Activated gamma-delta T cell (primary cell): ENCODE measurements around the gene NYAP2.

Experiments
- DNase-seq: peaks from one replicate; lab custom pipeline; 2025; lab: John Stamatoyannopoulos, UW

Gene NYAP2

DNA sequence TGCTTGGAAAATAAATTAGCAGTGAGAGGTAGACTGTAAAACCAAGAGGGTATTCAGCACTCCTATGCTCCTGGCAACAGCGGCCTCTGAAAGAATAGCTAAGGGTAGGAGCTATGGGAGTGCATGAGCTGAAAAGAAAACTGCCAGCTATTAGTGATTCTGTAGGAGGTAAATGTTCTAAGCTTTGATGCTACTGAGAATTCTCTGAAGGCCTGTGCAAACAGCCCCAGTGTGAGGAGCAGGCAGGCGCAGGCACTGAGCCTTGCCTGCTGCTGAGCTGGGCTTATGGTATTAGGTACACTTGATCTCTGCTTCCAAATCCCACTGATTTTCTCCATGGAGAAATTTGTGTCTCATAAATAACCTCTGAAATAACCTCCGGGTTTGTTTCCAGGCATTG lies 86.7 kb downstream of the NYAP2 start:
- no peak for DNase-seq

DNA sequence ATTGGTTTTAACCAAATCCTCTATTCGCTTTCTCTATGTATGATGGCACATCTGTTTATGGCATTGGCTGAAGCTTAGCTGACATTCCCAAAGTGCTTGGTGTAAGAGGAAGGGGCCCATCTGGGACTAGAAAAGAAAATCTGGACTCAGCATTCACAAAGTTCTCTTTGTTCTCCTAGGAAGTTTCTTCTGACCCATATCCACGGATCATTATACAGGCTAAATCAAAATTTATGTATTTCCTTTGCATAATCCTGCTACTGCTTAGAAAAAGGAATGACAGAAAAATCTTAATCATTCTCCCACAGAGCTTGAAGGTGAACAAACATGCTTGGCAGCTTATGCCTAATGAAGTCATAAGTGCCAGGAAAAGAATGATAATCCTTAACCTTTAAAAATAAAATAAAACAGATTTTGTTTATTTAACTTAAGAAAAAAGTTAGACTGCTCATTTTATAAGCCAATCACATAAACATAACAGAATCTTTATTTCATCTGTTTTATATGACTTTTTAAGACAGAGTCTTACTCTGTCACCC lies 88.4 kb downstream of the NYAP2 start:
- no peak for DNase-seq

DNA sequence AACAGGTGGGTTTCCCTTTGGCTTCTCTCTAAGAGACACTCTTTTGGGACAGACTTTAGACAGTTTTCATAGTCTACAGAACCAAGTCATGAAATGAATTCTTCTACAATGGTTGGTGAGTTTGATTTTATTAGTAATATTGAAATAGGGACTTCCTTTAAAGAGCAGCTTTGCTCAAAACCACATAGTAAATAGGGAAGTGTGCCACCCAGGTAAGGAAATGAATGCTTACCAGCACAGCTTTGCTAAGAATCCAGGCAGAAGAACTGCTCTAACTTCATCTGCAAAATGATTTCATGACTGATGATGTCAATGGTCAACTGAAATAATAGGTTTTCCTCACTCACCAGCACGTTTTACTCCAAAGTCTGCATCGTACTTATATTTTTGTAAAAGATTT lies 89.2 kb downstream of the NYAP2 start:
- no peak for DNase-seq

DNA sequence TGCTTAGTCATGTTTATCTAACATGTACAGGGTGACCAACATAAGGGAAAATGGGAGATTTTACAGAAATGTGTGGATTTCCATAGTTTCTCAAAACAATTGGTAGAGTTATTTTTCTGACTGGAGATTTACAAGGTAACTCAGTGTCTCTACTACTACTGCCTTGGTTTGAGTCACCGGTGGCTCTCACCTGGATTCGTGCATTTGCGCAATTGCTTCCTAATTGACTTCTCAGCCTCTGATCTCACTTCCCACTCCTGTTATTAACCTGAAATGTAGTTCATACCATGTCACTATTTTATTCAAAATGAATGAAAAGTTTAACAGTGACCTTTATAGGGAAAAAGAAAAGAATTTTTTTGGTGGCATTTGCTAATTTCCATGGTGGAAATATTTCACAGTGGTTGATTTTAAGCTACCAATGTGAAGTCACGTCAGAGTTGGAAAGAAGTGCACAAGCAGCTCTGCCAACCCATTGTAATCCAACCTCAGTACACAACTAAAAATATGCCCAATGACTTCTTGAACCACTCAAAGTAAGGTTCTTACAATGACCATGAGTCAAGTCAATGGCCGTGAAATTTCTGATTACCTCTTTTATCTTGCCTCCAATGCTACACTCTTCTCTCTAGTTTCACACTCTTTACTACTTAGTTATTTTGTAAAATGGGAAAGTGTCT lies 94.0 kb downstream of the NYAP2 start:
- DNase-seq, result no peak

DNA sequence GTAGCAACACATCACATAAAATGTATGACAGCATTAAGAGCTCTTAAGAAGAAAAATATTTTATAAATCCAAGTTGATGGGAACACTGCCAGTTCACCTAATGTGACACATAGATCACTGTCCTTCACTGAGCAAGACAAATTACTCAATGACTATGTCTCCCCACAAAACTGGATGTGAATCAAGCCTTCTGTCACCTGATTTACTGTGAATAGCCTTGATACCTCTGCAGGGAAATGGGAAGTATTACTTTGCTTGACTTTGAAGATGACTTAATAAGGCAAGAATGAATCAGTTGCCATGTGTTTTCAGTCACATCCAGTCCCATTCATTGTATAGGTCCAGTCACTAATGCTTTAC lies 94.6 kb downstream of the NYAP2 start:
- DNase-seq, result no peak

DNA sequence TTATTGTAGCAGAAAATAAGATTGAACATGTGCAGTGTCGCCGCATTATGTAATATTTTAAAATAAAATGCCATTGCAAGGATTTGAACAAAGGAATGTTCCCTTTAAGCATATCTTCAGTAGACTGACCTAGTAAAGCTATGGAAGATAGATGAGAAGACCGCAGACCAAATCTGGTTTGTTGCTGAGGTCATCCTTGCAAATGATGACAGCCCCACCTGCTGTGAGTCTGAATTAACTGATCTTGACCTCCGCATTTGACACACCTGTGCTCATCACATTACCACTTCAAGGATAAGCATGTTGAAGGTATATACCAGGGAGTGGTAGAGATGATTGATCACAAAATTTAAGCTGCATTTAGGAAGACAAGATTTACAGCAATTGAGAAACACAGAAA lies 96.2 kb downstream of the NYAP2 start:
- DNase-seq, result no peak

DNA sequence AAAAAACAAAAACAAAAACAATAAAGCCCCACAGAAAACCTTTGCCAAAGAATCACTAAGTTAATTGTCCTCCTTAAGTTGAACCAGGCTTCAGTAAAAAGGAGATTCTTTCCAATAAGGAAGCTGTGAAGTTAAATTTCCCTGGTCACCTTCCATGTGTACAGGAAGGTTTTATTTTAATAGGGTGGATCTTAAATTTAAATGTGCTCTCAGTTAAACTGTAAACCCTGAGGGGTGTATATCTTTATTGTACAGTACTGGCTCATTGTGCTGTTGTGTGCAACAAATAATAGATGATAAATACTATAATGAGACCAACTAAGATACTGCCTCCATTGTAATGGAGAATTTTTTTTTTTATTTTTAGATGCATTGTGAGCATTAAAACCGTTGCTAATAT lies 97.1 kb downstream of the NYAP2 start:
- DNase-seq, result no peak

DNA sequence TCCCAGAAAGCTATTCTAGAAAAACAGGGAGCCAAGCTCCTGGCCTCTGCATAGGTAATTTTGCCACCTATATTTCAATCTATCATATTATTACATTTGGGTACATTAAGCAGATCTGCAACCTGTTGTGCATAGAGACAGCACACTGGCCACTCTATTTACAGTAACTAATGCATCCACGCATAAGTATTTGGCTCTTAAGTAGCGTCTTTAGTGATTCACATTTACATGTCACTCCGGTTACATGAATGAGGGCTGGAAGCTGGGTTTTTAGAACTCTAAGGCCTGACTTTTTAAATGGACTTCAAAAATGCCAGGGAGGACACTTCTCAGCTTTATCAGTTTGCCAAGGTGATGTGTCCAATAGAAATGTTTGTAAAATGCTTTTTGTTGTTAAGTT lies 97.7 kb downstream of the NYAP2 start:
- DNase-seq, result no peak

DNA sequence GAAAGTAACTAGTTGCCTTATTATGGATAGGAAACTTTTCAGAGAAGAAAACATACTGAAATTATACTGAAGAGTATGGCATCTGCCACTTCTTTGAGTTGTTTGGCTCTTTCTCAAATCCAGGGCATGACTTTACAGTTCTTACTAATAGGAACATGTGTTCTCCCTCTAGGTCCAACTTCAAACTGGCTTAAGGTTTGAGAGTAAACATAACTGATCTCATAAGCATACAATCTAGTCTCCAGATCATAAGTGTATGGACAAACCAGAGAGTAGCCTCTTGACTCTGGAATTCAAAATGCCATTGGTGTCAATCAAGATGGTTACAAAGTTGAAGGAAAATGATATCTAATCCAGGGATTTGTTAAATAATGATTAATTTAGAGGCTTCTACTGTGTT lies 101.5 kb downstream of the NYAP2 start:
- DNase-seq, result no peak

DNA sequence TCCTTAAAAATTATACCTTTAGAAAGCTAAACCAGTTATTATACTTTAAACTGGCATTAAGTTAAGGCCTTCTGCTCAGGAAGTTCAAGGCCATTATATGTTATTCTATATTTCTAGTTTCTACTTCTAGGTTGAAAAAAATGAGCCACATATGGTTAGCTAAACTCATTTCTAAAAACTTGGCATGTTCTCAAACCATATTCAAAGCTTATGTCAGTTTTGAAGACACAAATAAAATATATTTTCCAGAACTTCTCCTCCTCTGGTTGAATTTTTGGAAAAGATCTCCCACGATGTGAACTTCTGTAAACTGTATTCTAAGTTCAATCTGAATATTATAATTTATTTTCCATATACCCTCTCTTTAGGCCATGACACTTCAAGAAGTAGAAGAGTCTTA lies 103.5 kb downstream of the NYAP2 start:
- no peak for DNase-seq

DNA sequence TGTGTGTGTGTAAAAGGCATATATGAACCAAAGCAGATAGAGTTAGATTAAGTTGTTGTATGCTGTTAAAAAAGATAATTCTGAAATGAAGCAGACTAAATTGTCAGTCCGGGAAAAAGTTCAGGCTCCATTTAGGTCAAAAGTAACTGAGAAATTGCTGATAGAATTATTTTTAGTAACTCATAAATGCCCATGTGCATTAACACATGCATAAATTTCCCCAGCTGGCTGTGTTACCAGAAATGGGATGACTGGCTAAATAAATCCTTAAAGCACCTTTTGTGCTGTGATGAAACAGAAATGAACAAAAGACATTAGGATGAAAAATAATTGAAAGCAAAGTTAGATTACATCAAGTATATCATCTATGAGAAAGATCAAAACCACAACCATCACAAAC lies 111.3 kb downstream of the NYAP2 start:
- no peak for DNase-seq

DNA sequence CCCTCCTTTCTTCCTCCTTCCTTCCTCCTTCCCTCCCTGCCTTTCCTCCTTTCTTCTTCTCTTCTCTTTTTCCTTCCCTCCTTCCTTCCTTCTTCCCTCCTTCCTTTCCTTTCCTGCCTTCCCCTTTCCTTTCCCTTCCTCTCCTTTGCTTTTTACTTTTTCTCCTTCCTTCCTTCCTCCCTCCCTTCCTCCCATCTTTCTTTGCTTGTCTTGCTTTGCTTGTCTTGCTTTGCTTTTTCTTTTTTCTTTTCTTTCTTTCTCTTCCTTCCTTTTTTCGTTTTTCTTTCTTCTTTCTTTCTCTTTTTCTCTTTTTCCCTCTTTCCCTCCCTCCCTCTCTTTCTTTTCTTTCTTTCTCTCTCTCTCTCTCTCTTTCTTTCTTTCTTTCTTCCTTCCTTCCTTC lies 113.0 kb downstream of the NYAP2 start:
- DNase-seq, result no peak

DNA sequence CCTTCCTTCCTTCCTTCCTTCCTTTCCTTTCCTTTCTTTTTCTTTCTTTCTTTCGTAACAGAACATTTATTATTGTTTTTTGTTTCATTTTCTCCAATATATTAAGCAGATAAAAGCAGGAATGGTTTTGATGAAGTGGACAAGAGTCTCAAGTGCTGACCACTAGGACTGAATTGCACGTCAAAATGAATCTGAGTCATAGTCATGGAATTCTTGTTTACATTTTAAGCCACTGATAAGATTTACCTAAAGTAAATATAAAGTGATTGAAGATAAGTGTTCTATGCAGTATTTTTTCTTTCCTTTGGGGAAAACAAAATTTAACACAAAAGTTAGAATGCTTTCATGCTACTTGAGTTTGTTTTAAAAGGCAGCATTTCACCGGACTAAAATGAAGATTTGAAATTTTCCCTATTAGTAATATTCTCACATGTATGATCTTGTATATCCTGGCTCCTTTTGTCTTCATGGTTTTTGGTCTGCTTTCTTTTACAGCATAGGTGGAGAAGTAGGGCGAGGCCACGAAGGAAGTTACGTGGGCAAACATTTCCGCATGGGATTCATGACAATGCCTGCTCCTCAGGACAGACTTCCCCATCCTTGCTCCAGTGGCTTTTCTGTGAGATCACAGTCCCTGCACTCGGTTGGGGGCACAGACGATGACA lies 113.5 kb downstream of the NYAP2 start:
- no peak for DNase-seq

DNA sequence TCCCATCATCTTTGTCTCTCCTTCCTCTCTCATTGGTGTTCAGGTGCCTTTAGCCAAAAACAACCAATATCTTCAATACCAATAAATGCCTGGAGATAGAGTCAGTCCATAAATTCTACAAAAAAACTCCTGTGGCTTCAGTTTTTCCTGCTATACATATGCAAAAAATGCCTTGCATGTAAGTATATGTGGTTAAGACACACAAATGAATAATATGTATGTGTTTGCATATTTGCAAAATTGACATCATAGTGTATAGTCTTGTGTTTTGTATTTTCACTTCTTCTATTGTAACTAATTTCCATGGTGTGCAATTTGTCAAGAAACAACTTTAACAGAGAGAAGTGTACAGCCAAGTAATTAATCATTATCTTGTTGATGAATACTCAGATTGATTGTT lies 115.5 kb downstream of the NYAP2 start:
- no peak for DNase-seq

DNA sequence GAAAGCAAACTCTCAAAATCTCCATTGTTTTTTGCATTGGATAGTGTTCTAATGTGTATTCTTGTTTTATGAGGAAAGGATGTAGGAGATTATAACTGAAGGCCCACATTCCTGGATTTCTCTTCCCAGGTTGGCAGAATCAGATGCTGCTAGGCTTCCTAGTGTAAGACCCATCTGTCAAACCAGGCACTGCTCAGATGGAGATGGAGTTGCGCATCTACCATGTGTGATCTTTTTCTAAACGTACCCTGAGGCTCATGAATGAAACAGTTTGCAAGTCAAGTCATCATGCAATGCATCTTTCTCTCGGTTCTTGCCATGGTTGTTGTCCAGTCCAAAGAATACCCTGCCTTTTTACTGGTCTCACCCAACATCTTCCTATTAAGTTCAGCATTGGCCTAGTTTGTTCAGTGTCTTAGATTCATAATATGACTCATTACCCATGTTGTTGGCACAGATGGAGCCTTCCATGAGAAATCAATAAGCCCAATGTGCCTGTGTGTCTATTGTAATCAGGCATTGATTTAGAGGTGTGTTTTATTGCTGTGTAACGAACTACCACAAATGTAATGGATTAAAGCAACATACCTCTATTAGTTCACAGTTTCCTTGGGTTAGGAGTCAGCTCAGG lies 127.4 kb downstream of the NYAP2 start:
- no peak for DNase-seq

DNA sequence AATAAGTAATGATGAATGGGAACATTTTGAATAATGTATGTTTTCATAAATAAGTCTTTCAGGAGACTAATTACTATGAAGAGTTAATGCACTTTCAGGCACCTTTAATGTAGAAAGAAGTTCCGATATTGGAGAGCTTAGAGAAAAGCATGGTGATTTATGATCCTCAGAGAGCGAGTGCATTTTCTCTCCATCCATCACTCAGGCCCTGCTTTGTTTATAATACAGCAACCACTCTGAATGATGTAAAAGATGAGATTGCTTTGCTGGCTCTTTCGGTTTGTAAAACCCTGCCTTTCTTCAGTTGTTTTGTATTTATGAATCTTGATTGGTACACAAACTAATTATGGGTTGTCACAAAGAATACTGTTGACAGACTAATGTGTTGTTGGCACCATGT lies 132.0 kb downstream of the NYAP2 start:
- no peak for DNase-seq

DNA sequence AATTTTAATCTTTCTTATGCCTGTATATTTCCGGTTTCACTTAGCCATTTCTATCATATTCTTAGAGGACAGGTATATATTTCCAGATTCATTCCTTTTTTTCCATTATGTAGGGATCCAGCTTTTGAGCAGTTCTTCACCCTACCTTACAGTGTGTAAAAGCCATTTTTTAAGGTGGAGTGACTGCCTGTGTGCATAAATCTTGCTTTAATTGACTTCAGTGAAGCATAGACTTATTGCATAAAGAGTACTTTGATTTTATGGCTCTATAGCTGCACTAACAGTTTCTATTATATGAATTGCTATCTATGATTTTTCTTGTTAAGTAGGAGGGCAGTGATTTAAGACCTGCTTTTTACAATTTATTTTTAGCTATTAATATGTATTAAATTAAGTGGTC lies 132.6 kb downstream of the NYAP2 start:
- DNase-seq, result no peak

DNA sequence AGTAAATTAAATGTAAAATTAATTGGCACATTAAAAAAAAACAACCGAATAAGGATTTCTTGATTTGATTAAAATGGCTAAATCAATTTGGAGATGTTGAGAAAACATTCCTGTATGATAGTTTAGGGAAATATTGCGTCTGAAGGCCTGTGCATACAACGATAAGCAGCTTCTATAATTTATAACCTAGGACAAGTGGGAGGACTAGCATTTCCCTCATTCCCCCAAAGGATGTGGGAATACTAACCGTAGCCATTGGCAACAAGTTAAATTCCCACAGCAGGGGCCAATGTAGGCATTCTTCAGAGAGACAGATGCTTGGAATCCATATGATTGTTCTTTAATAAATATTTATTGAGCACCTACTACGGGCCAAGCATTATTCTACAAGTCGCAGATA lies 134.5 kb downstream of the NYAP2 start:
- no peak for DNase-seq

DNA sequence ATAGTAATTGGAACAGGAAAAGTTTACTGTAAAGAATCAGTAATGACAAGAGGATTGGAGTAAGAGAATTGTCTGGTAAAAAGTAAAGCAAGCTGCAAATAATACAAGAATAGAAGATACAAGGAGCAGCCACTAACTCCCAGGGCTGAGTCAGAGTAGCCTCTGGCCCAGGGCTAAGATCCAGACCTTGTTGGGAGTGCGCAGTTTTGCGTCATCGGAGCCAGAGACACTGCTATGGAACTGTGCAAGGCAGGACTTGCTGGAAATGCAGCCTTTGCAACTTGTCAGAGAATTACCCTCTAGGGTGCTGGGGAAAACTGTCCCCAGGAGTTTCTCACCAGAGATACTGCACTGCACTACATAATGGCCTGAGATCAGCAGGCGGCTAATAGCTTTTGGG lies 135.2 kb downstream of the NYAP2 start:
- no peak for DNase-seq

DNA sequence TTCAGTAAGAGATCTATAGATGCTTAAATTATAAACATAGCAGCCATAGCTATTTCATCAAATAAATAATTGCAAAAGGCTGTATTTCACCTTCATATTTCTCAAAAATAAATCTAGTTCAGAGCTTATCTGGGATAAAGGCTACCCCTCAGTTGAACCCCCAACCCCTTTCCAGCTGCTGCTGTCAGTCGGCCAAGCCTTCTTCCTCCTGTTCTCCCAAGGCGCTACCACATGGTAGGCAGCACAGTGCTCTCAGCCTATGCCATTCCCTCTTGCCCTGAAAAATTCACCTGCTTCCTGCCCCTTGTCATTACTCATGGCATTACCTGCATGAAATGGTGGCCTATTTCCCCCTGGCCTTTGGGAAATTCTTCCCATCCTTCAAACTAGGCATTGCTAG lies 136.5 kb downstream of the NYAP2 start:
- no peak for DNase-seq

DNA sequence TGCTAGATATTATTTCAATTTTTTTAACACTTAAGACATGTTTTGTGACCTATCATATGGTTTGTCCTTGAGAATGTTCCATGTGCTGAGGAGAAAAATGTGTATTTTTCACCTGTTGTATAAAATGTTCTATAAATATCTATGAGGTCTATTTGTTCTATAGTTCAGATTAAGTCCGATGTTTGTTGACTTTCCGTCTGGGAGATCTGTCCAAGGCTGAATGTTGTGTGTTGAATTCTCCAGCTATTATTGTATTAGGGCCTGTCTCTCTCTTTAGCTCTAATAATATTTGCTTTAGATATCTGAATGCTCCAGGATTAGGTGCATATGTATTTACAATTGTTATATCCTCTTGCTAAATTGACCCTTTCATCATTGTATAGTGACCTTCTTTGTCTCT lies 144.1 kb downstream of the NYAP2 start:
- no peak for DNase-seq

DNA sequence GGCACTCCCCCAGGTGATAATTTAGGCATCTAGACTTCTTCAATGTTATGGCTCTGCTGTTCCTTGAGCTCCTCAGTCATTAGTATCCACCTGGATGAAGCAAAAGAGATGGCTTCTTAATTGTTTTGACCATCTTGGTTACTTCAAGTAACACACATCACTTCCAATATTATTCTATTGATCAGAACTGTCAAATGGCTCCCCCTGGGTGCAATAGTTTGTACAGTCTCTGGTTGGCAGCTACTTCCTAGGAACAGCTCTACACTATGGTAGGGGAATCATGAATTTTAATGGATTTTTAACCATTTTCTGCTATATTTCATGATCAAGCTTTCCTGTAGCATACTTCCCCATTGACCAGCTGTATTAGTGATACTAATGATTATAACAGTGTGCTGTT lies 157.0 kb downstream of the NYAP2 start:
- DNase-seq, result no peak

DNA sequence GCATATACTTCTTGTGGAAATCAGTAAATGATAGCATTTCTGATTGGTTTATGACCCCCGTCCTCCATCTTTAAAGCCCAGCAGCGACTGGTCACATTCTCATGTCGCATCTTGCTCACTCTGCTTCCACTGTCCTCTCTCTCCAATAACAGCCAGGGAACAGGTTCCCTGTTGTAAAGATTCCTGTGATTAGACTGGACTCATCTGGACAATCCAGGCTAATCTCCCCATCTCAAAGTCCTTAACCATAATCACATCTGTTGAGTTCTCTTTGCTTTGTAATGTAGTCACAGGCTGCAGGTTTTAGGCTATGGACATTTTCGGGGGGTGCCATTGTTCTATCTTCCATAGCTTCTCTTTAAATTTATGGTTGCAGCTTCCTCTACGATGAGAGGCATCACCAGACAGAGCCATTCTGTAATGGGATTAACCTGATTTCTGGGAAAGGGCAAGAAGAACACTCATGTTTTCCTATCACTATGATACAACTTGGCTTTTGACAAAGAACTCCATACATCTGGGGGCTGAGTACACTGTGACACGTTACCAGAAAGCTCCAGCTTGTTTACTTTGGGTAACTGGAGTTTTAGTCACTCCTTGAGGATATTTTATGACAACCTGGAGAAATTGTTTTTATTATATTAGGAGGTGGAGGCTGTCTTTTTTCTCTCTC lies 159.0 kb downstream of the NYAP2 start:
- DNase-seq, result no peak
